Psoas muscle (tissue), 8 donors: ENCODE data around the gene ATP5F1D. TPM values are rescaled to one million over a fixed set of nuclear protein-coding genes. Genes with fewer than 3 reads are reported as not detected.

ENCODE experiments used
- ATAC-seq, 4 donors: fragments of 200-7000 bp; cut with Tn5 transposase; one replicate each; pipeline ENCODE4 v1.9.1; 2020; ENCODE audit warnings: moderate library complexity in 3 of 4, mild to moderate bottlenecking in 2 of 4
- DNase-seq, 2 donors: peaks; one replicate each; pipeline ENCODE4 v3.0.0-alpha.2; 2020
- H3K27ac ChIP-seq: fragments of 200-600 bp; one replicate; pipeline ENCODE4 v1.8.0; 2022
- H3K27me3 ChIP-seq, 3 donors: fragments of 200-600 bp in 1 of 3; one replicate each; pipeline versions ENCODE4 v1.6.1 to v1.8.0; 2013 to 2022; ENCODE audit warnings: low read length in 2 of 3, mild to moderate bottlenecking in 2 of 3, moderate library complexity in 1 of 3; ENCODE audit not compliant: insufficient read depth in 3 of 3
- H3K36me3 ChIP-seq, 2 donors: fragments of 200-600 bp in 1 of 2; one replicate each; pipeline versions ENCODE4 v1.6.1 to v1.8.0; 2013 to 2022; ENCODE audit warnings: low read depth in 1 of 2, mild to moderate bottlenecking in 1 of 2, moderate library complexity in 1 of 2; ENCODE audit not compliant: insufficient read depth in 1 of 2
- H3K4me1 ChIP-seq: fragments of 200-600 bp; one replicate; pipeline ENCODE4 v1.8.0; 2022
- H3K4me3 ChIP-seq: fragments of 200-600 bp; one replicate; pipeline ENCODE4 v1.8.0; 2022; ENCODE audit warnings: mild to moderate bottlenecking
- H3K9me3 ChIP-seq: fragments of 200-600 bp; one replicate; pipeline ENCODE4 v1.8.0; 2022
- WGBS, 3 donors: extraction: QIAGEN DNeasy Blood & Tissue Kit; methylation state at CpG; one replicate each; pipeline versions ENCODE4 v1.1.6 to v1.1.7; 2013; 5-methylcytosine and 5-hydroxymethylcytosine counted together
- intact Hi-C, 2 donors: fragments of 100-400 bp; cut with DNase I; formaldehyde crosslinking; loops; one replicate each; pipeline versions ENCODE4 v1.11.0 to v1.14.2; 2022
- polyA plus RNA-seq, 3 donors: library from polyadenylated mRNA; stranded (reverse); fragments of 200-250 nt; gene quantifications; one replicate each; pipeline ENCODE4 v1.2.3, GENCODE V29; 2013
- total RNA-seq, 4 donors: library from RNA; stranded (reverse); fragmentation: NEBNext Ultra II Directional in 2 of 4; extraction: Animal tissue kit (Norgen Biotek cat#: 25700) in 2 of 4; gene quantifications; one replicate each; pipeline versions ENCODE4 v1.2.1 to v1.2.4, GENCODE V29; 2021 to 2023
- TF ChIP-seq, protein P1 (sequence below): fragments of 200-600 bp; IDR thresholded peaks from one replicate; pipeline ENCODE4 v1.8.0; 2022; ENCODE audit warnings: antibody characterized with exemption
- donor health status: healthy with polysubstance abuse.
- donor health status: DM: no; HTN: no; CAD: no; lungs with moderate emphysema.
- donor health status: Bipolar disorder and iron deficiency.
- donor health status: healthy.
- donor health status: DM: yes; HTN: yes; CAD: no.
- donor health status: DM: no; HTN: no; CAD: no.
- donor health status: DM: no; HTN: no; CAD: no.
- donor health status: DM: yes; HTN: yes; CAD: no.

ATP5F1D gene
- total and polyA plus RNA-seq, 7 donors: 310 to 858 (median 509) TPM

DNA sequence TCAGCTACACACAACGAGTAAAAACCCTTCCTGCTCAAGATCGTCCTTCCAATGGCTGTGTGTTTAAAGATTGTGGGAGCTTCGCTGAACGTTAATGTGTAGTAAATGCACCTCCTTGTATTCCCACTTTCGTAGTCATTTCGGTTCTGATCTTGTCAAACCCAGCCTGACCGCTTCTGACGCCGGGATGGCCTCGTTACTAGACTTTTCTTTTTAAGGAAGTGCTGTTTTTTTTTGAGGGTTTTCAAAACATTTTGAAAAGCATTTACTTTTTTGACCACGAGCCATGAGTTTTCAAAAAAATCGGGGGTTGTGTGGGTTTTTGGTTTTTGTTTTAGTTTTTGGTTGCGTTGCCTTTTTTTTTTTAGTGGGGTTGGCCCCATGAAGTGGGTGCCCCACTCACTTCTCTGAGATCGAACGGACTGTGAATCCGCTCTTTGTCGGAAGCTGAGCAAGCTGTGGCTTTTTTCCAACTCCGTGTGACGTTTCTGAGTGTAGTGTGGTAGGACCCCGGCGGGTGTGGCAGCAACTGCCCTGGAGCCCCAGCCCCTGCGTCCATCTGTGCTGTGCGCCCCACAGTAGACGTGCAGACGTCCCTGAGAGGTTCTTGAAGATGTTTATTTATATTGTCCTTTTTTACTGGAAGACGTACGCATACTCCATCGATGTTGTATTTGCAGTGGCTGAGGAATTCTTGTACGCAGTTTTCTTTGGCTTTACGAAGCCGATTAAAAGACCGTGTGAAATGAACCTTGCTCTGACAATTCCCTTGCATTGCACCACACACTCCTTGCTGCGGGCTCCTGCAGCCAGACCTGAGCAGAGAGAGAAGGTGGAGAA lies 31.1 kb downstream of the ATP5F1D start:
- TF ChIP-seq, protein P1, sequence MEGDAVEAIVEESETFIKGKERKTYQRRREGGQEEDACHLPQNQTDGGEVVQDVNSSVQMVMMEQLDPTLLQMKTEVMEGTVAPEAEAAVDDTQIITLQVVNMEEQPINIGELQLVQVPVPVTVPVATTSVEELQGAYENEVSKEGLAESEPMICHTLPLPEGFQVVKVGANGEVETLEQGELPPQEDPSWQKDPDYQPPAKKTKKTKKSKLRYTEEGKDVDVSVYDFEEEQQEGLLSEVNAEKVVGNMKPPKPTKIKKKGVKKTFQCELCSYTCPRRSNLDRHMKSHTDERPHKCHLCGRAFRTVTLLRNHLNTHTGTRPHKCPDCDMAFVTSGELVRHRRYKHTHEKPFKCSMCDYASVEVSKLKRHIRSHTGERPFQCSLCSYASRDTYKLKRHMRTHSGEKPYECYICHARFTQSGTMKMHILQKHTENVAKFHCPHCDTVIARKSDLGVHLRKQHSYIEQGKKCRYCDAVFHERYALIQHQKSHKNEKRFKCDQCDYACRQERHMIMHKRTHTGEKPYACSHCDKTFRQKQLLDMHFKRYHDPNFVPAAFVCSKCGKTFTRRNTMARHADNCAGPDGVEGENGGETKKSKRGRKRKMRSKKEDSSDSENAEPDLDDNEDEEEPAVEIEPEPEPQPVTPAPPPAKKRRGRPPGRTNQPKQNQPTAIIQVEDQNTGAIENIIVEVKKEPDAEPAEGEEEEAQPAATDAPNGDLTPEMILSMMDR: no peak
- peaks cover 70% of the 10 kb centered on the region for H3K4me1 ChIP-seq
- no peak for DNase-seq

DNA sequence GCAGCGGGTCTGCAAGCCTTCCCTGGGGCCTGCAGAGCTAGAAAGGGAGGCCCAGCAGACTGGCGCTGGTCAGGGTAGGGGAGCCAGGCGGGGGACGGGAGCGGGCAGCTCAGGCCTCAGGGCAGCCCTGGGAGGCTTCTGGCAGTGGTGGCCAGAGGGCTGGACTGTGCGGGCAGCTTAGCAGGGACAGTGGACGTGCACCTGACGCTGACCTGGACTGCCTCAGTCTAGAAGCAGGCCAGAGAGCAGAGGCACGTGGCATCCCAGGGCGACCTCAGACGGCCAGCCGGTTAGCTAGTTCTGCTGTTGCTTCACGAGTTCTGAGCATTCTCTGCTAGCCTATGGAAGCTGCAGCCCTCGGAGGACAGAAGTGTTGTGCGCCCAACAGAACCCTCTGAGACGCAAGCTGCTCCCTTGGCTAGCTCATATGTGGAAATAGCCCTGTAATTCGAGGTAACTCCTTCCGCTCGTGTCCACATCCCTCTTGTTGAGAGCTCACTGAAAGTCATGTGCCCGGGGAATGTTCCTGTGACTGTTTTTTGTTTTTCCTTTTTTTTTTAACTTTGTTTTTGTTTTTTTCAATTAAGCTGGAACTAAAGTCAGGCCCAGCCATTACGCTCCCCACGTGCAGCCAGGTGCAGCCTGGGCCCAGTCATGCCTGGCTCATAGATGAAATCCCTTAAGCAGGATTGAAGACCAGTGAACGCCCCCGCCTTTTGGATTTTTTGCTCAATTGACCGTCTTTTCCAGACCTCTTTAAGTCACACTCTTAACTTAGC lies 31.9 kb downstream of the ATP5F1D start:
- H3K27me3 ChIP-seq: no peaks in the 10 kb centered on the region
- intact Hi-C loops: loop anchor here in 1 of 2 donors (10.0 kb wide), 1 partner anchor 141 kb away; no protein-coding TSS in a partner anchor
- H3K9me3 ChIP-seq: no peaks in the 10 kb centered on the region
- peak overlapping the region; percentile 99 for H3K27ac ChIP-seq
- TF ChIP-seq, protein P1: no peak
- H3K36me3 ChIP-seq: peaks cover 8 to 64% of the 10 kb centered on the region in 2 donors
- peaks cover 62% of the 10 kb centered on the region for H3K4me1 ChIP-seq
- 38 to 62% (median 53%) methylated on average over 24 to 25 of the region's 25 CpGs for WGBS, 3 donors
- DNase-seq: peak in 1 of 2 donors; percentile 73
- peak overlapping the region; percentile 87 for H3K4me3 ChIP-seq
- peak in 1 of 4 donors; percentile 7 for ATAC-seq

More for the DNA sequence above, 31.1 kb downstream of the ATP5F1D start:
- Histone ChIP-seq H3K27me3 (no peaks in the 10 kb centered on the region), H3K27ac (peak overlapping the region; percentile 99), H3K4me3 (peak overlapping the region; percentile 87), H3K36me3 (peaks cover 8 to 58% of the 10 kb centered on the region in 2 donors), H3K9me3 (no peaks in the 10 kb centered on the region)
- intact Hi-C loops: loop anchor here in 1 of 2 donors (10.0 kb wide), 1 partner anchor 142 kb away; no protein-coding TSS in a partner anchor
- 55 to 78% (median 55%) methylated on average over 33 of the region's 33 CpGs for WGBS, 3 donors
- no peak for ATAC-seq

DNA sequence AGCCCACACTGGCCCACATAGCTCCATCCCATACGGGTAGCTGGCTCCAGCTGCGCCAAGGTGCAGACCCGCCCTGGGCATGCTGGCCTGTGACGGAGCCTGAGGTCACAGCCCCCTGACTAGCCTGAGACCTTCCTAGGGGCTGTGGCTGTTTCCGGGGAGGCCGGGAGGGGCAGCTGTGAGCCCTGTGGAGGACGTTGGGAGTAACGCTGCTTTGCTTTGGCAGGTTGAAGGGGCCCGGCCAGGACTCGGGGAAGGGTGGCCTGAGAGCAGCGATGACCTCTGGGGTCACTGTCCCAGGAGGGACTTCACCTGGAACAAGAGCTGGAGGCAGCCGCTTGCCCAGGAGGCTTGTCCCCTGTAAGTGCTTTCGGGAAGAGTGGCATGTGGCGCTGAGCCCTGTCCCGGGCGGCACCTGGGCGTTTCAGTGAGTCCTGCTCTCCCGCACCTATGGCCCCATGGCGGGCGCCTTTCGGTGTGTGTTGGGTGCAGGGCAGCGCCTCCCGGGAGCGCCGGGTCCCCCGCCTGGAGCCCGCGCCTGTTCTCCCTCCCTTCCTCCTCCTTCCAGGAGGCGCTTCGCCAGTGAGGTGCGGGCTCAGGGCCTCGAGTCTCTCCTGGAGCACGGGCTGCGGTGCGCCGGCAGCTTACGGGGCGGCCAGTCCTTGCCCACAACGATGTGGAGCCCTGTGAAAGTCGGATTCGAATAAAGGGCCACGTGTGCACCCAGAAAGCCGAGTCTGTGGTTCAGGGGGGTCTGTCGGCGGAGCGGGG lies 32.7 kb downstream of the ATP5F1D start:
- Histone ChIP-seq H3K27me3 (no peaks in the 10 kb centered on the region), H3K36me3 (peaks cover 8 to 73% of the 10 kb centered on the region in 2 donors), H3K9me3 (no peaks in the 10 kb centered on the region), H3K27ac (peak overlapping the region; percentile 99), H3K4me3 (peak overlapping the region; percentile 87), H3K4me1 (peaks cover 58% of the 10 kb centered on the region)
- intact Hi-C loops: loop anchor here in 1 of 2 donors (10.0 kb wide), 1 partner anchor 141 kb away; no protein-coding TSS in a partner anchor
- WGBS, 3 donors: 65 to 72% (median 65%) methylated on average over 46 of the region's 46 CpGs
- DNase-seq (peak; percentile 33 to 65), ATAC-seq (no peak)
- TF ChIP-seq, protein P1: no peak

DNA sequence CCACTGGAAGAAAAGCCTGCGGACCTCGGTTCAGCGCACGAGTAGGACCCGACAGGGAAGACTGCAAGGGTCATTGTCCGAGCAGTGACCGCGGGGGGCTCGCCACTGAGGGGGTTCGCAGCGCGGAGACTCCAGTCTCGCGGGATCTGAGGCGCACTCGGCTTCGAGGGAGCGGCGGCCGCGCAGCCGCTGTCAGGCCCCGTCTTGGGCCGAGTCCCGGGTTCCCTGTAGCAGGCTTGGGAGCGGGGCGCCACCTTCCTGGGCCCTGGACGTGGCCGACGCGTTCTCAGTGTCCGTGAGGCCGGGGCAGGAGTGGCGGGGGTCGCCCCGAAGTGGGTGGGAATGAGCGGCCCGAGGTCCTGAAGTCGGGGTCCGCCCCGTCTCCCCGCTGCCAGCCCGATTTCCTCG lies 33.3 kb downstream of the ATP5F1D start:
- DNase-seq (no peak), ATAC-seq (peak in 3 of 4 donors; percentile 1 to 5 (median 2))
- TF ChIP-seq, protein P1: no peak
- Histone ChIP-seq H3K27ac (peak overlapping the region; percentile 99), H3K4me1 (peaks cover 58% of the 10 kb centered on the region), H3K36me3 (peaks cover 8 to 79% of the 10 kb centered on the region in 2 donors), H3K27me3 (no peaks in the 10 kb centered on the region), H3K4me3 (peak overlapping the region; percentile 87), H3K9me3 (no peaks in the 10 kb centered on the region)
- WGBS, 3 donors: 12 to 19% (median 18%) methylated on average over 18 to 44 of the region's 44 CpGs
- intact Hi-C loops: loop anchor here (5.0 to 10.0 kb wide), 4 partner anchors 82 to 140 kb away; partner anchors contain the start of gene NDUFS7 (in 1 of the 2)
